H1 (cell line): ENCODE results near the gene IYD.

ENCODE experiments used
- TF ChIP-seq, protein P1 (sequence below), 3 experiments: IDR thresholded peaks; 1 replicate in 2 of 3; 2 replicates in 1 of 3; pipeline versions ENCODE4 v1.5.1 to v1.6.1; 2011; ENCODE audit warnings: low read length in 3 of 3, mild to moderate bottlenecking in 3 of 3, inconsistent platforms in 2 of 3, low read depth in 1 of 3, moderate library complexity in 1 of 3; ENCODE audit not compliant: insufficient read depth in 1 of 3; ENCODE audit errors: control extremely low read depth in 1 of 3
- TF ChIP-seq, protein P2 (sequence below): IDR thresholded peaks from 2 replicates; pipeline ENCODE4 v1.6.1; 2012; ENCODE audit warnings: inconsistent platforms

DNA sequence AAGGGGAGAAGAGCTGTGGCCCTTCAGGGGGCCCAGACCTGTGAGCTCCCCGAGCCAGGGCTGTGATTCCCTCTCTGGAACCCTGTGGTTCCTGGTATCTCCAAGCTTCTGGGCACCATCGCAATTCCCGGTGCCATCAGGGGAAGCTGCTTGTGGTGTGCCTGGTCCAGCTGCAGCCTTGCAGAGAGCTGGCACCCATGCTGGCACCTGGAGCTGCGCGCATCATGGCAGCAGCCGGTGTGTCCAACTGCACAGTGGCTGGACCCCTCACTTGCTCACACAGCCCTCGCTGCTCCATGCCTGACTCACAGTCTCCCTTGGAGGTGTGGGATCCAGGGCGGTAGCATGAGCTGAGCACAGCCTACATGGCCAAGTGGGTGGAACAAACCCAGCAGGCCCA, 56.7 kb downstream of the IYD start:
- TF ChIP-seq, protein P1, sequence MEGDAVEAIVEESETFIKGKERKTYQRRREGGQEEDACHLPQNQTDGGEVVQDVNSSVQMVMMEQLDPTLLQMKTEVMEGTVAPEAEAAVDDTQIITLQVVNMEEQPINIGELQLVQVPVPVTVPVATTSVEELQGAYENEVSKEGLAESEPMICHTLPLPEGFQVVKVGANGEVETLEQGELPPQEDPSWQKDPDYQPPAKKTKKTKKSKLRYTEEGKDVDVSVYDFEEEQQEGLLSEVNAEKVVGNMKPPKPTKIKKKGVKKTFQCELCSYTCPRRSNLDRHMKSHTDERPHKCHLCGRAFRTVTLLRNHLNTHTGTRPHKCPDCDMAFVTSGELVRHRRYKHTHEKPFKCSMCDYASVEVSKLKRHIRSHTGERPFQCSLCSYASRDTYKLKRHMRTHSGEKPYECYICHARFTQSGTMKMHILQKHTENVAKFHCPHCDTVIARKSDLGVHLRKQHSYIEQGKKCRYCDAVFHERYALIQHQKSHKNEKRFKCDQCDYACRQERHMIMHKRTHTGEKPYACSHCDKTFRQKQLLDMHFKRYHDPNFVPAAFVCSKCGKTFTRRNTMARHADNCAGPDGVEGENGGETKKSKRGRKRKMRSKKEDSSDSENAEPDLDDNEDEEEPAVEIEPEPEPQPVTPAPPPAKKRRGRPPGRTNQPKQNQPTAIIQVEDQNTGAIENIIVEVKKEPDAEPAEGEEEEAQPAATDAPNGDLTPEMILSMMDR (IDR thresholded peaks at IDR 0.05; ENCODE audit: control extremely low read depth in 1 of 3, insufficient read depth in 1 of 3, low read depth in 1 of 3, low read length in 3 of 3), result no peak
- TF ChIP-seq, protein P2, sequence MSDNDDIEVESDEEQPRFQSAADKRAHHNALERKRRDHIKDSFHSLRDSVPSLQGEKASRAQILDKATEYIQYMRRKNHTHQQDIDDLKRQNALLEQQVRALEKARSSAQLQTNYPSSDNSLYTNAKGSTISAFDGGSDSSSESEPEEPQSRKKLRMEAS, result no peak
